HepG2 (cell line): ENCODE data around the gene RPS25. TPM values are rescaled to one million over a fixed set of nuclear protein-coding genes. Genes with fewer than 3 reads are reported as not detected.

Source experiments
- FOSL2 ChIP-seq: sonication (generic); formaldehyde crosslinking; IDR thresholded peaks from 2 replicates; pipeline ENCODE4 v1.4.0; 2020; ENCODE audit warnings: missing genetic modification reagents
- HMGXB4 ChIP-seq, 2 experiments: sonication (generic) in 1 of 2; formaldehyde crosslinking in 1 of 2; IDR thresholded peaks; 2 replicates each; pipeline versions ENCODE4 v1.4.0 to v1.6.1; 2018 to 2020; ENCODE audit warnings: missing genetic modification reagents in 2 of 2, borderline replicate concordance in 1 of 2, low read depth in 1 of 2, mild to moderate bottlenecking in 1 of 2, missing biosample characterization in 1 of 2
- POGK ChIP-seq: sonication (generic); formaldehyde crosslinking; conservative IDR thresholded peaks from 2 replicates; pipeline ENCODE4 v1.8.0; 2022; ENCODE audit warnings: mild to moderate bottlenecking, moderate library complexity, missing genetic modification reagents
- POGZ ChIP-seq: sonication (generic); formaldehyde crosslinking; IDR thresholded peaks from 2 replicates; pipeline ENCODE4 v1.4.0; 2020; ENCODE audit warnings: mild to moderate bottlenecking, missing genetic modification reagents
- PPARG ChIP-seq: conservative IDR thresholded peaks from 2 replicates; pipeline ENCODE4 v1.6.1; 2016; ENCODE audit warnings: missing biosample characterization, missing genetic modification reagents
- THAP11 ChIP-seq: IDR thresholded peaks from 2 replicates; pipeline ENCODE4 v1.6.1; 2016; ENCODE audit warnings: missing biosample characterization, missing genetic modification reagents
- THAP9 ChIP-seq: sonication (generic); formaldehyde crosslinking; IDR thresholded peaks from 2 replicates; pipeline ENCODE4; 2020; ENCODE audit warnings: missing genetic modification reagents, mild to moderate bottlenecking, borderline replicate concordance
- ZNF660 ChIP-seq: sonication (generic); formaldehyde crosslinking; IDR thresholded peaks from 2 replicates; pipeline ENCODE4 v1.5.1; 2020; ENCODE audit warnings: mild to moderate bottlenecking, low read depth, missing genetic modification reagents, borderline replicate concordance
- ZNF678 ChIP-seq: sonication (generic); formaldehyde crosslinking; IDR thresholded peaks from 2 replicates; pipeline ENCODE4 v1.4.0; 2020; ENCODE audit warnings: mild to moderate bottlenecking, missing genetic modification reagents
- polyA plus RNA-seq, 8 experiments: library from polyadenylated mRNA; depleted of rRNA in 3 of 8; stranded (reverse) in 7 of 8; unstranded in 1 of 8; fragments of >200 nt; fragmentation: Illumina TruSeq in 4 of 8; extraction: Trizol in 4 of 8; gene quantifications; 2 replicates each; pipeline versions ENCODE4 v1.2.1 to v1.2.3, GENCODE V29; 2011 to 2016; ENCODE audit warnings: low read depth in 4 of 8, missing spikeins in 1 of 8, mixed read lengths in 1 of 8; ENCODE audit not compliant: insufficient read depth in 1 of 8
- total RNA-seq, 5 experiments: library from RNA; depleted of rRNA; stranded (reverse); fragments of >200 nt; fragmentation: Illumina TruSeq; extraction: Trizol; gene quantifications; 2 replicates each; pipeline ENCODE4 v1.2.3, GENCODE V29; 2016; ENCODE audit warnings: low read depth in 1 of 5
- TF ChIP-seq, protein P1 (sequence below): sonication (generic); formaldehyde crosslinking; IDR thresholded peaks from 2 replicates; pipeline ENCODE4 v1.4.0; 2020; ENCODE audit warnings: missing genetic modification reagents, mild to moderate bottlenecking, borderline replicate concordance

Gene RPS25
- total and polyA plus RNA-seq, 2 of the 13 experiments (the other 11 are each of a cell fraction or from before 2014, with no cell fraction given), result 839 to 1,415 TPM

GRCh38 chr11:119067371-119068222, 49.5 kb upstream of the RPS25 start, which contains the start of gene VPS11 (continued):
- TF ChIP-seq POGK, result peak; percentile 60; the same call in 1 of the 2 replicates
- TF ChIP-seq PPARG (CRISPR knock-in tag), result 0 out of 2 replicates have a peak, but pooled peaks have one; percentile 39
- peak; percentile 88 for TF ChIP-seq THAP9 (CRISPR knock-in tag)
- no peak for TF ChIP-seq ZNF660 (CRISPR knock-in tag)
- TF ChIP-seq HMGXB4 (CRISPR knock-in tag; IDR thresholded peaks at IDR 0.05; ENCODE audit: borderline replicate concordance in 1 of 2, low read depth in 1 of 2), result peak; percentile 44 to 85; a peak in 1 of 4 replicates
- TF ChIP-seq FOSL2, result peak; percentile 58
- TF ChIP-seq ZNF678 (CRISPR knock-in tag), result no peak
- TF ChIP-seq THAP11 (CRISPR knock-in tag), result peak; percentile 90
- TF ChIP-seq, protein P1, sequence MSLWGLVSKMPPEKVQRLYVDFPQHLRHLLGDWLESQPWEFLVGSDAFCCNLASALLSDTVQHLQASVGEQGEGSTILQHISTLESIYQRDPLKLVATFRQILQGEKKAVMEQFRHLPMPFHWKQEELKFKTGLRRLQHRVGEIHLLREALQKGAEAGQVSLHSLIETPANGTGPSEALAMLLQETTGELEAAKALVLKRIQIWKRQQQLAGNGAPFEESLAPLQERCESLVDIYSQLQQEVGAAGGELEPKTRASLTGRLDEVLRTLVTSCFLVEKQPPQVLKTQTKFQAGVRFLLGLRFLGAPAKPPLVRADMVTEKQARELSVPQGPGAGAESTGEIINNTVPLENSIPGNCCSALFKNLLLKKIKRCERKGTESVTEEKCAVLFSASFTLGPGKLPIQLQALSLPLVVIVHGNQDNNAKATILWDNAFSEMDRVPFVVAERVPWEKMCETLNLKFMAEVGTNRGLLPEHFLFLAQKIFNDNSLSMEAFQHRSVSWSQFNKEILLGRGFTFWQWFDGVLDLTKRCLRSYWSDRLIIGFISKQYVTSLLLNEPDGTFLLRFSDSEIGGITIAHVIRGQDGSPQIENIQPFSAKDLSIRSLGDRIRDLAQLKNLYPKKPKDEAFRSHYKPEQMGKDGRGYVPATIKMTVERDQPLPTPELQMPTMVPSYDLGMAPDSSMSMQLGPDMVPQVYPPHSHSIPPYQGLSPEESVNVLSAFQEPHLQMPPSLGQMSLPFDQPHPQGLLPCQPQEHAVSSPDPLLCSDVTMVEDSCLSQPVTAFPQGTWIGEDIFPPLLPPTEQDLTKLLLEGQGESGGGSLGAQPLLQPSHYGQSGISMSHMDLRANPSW (CRISPR knock-in tag), result peak; percentile 96
- 0 out of 2 replicates have a peak, but pooled peaks have one; percentile 15 for TF ChIP-seq POGZ (CRISPR knock-in tag)
